ENCODE data around the gene FAM43A. TPM values are rescaled to one million over a fixed set of nuclear protein-coding genes. Genes with fewer than 3 reads are reported as not detected.
A peak's percentile ranks its signal among the peaks of the same experiment; 100 is the strongest.

Gene FAM43A
- total RNA-seq, 1 donor from 2014 or later: 19.9 TPM

- DNase-seq: no peak
Measured at GRCh38 chr3:194711286-194711685, 25.6 kb downstream of the FAM43A start.

DNA sequence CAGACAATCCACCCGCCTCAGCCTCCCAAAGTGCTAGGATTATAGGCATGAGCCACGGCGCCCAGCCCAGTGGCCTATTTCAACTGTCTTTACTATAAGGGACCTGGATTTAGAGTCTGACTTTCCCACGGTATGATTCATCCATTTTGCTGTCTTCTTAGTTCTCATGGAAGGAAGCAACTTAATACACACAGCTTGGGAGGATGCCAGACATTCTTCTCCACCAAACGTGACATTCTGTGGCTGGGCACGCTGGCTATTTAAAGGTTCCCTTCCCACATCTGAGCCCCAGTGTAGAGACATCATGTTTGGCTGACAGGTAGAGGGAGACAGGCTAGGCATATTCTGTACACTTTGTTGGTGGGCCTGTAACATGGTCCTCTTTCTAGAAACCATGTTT lies 26.2 kb downstream of the FAM43A start:
- peak; percentile 84 for DNase-seq

DNA sequence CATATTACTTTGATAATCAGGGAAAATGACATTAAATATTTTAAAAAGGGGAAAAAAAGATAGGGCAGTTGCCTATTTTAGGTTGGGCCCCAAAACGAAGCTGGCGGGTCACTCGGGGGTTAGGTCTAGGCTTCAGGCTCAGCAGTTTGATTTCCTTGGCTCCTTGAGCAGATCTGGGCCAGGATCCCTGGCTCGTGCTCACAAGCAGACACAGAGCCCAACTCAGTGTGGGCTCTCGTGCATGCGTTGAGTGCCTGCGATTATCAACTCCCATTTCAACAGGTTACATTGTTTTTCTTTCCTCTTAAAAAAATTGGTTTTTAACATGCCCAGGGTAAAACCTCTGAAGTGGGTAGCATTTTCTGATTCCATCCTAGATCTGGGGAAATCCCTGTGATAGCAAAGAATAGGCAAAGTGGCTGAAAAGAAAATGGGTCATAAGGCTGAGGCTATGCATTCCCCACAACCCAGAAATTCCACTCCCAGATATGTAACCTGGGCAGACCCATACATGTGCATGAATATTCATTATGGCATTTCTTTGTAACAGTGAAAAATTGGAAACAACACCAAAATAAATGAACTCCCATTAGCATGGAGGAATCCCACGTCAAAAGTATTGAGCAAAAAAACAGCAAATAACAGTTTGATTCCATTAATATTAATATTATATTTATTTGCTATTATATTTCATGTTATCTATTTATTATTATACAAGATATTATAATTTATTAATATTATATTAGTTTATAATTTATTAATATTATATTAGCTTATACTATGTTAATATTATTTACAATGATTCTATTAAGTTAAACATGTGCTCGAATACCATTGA lies 27.8 kb downstream of the FAM43A start:
- no peak for DNase-seq

GRCh38 chr3:194714137-194714455 lies 28.4 kb downstream of the FAM43A start:
- no peak for DNase-seq

GRCh38 chr3:194714564-194714963 lies 28.9 kb downstream of the FAM43A start:
- no peak for DNase-seq

DNA sequence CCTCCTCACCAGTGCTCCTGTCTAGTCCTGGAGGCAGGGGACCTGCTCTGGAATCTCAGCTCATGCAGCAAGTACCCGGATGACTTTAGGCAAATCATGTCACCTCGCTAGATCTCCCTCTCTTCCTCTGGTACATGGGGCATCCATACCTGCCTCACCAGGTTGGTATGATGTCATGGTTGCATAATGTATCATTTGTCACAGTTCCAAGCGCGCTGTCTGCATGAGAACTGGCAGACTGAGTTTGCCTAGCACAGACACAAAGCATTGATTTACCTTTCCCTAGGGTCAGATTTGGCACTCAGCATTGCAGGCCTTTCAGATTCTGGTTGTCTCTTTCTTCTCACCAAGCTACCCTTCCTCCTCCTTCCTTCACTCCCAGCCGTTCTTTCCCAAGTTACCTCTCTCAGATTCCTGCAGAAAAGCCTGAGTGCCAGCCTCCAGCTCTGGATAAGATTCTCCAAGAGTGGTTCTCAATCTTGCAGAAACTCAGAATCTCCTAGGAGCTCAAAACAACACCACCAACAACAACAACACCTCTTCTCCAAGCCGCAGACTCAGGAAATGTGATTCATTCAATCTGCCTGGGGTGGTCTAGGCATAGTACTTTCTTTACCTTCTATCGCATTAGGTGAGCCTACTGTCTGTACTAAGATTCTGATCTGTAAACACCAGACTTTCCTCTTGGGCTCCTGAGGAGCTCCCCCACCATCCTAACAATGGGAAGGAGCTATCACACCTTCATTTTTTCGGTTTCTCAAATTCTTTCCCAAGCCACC lies 29.5 kb downstream of the FAM43A start:
- DNase-seq: no peak

DNA sequence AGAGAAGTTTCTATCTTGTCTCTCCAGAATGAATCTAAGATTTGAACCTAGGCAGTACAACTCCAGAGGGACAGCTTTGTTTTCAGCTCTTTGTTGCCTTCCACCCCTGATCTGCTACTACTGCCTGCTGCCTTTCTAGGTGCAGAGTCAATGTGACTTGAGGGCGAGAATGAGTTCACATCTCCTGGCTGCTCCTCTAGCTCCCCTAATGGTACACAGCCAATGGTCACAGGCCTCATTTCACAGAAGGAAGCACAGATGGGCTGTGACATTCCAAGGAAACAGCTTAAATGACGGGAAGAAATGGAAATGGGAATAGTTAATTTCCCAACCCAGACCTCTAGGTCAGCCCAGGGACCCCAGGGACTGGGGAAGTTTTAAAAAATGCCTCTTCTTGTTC lies 32.4 kb downstream of the FAM43A start:
- no peak for DNase-seq

- no peak for DNase-seq
Measured at GRCh38 chr3:194720048-194720447, 34.4 kb downstream of the FAM43A start.

- DNase-seq: no peak
Measured at GRCh38 chr3:194723846-194724618, 38.3 kb downstream of the FAM43A start.

GRCh38 chr3:194725346-194725745 lies 39.7 kb downstream of the FAM43A start:
- DNase-seq: no peak

GRCh38 chr3:194727435-194728128 lies 41.9 kb downstream of the FAM43A start:
- no peak for DNase-seq

DNA sequence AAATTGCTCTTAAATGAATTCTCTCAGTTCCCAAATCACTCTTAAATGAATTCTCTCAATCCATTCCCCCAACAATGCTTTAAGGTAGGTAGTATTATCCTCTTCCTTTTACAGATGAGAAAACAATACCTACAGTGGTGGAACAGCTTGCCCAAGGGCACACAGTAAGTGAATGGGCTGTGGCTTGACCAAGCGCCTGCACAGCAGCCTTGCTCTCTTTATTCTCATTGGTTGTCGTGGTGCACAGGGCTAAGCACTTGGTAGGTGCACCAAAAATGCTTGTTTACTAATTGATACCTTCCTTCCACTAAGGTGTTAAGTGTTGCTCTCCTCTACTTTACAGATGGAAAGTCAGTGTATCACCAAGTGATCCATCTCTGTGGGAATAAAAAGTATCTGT lies 43.3 kb downstream of the FAM43A start:
- no peak for DNase-seq

- DNase-seq: peak; percentile 39
Measured at GRCh38 chr3:194730365-194730764, 44.7 kb downstream of the FAM43A start.

DNA sequence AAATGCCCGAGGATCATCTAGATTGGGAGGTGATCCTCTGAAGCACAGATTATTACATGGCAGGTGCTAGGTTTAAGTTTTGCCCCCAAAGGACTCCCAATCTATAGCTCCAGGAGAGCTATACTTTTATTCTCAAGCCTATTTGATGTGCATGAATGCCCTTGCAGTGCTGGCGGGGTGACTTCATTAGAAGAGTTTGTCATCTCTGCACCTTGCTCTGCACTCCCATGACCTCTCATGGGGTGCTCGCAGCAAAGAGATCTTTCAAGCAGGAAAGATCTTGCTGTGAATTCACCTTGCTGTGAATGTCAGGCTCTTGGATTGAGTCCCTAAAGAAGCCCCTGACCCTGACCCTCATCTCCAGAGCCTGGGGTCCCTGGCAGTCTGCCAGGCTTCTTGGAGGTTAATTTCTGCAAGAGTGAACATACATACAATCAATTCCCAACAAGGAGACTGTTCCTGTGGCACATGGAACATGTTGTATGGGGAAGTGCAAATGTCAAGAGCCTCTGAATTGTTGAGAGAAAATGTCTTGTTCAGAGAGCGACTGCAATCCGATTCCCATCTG lies 45.9 kb downstream of the FAM43A start:
- DNase-seq: no peak

- DNase-seq: no peak
Measured at GRCh38 chr3:194732617-194733016, 46.9 kb downstream of the FAM43A start.

GRCh38 chr3:194736277-194736895 lies 50.7 kb downstream of the FAM43A start:
- no peak for DNase-seq

DNA sequence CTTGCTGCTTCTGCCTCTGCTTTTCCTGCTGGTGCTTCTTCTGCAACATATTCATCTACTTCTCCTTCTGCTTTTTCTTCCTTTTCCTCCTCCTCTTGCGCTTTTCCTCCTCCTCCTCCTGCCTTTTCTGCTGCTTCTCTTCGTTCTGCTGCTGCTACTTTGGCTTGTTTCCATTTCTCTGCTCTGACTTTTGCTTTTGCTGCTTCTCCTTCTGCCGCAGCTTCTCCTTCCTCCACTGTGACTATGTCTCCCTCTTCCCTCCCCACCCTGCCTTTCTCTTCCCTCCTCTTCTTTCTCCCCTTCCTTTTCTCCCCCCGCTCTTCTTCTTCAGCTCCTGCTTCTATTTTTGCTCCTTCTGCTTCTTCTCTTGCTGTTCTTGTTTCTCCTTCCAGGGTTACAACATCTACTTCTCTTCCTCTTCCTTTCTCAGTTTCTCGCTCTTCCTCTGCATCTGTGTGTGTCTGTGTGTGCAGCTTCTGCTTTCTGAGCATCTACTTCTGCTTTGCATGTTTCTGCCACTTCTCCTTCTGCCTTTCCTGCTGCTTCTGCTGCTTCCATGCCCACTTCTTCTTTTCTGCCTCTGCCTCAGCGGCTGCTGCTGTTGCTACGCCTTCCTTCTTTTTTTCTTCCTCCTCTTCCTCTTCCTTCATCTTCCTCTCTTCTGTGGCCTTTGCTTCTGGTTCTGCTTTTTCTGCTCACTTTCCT lies 51.4 kb downstream of the FAM43A start:
- no peak for DNase-seq

Measured in tongue (tissue), 2 donors.